ENCODE results near the gene ALDH4A1. TPM values are rescaled to one million over a fixed set of nuclear protein-coding genes. Genes with fewer than 3 reads are reported as not detected.
"Not testable (repeated sequence)": the region's sequence is repeated elsewhere in the genome, so short reads cannot be mapped to it uniquely, and the experiment has no call there.

ALDH4A1 gene
- total and polyA plus RNA-seq, 2 of the 4 experiments (the other 2 are of a cell fraction): 8.6 to 21.1 TPM

DNA sequence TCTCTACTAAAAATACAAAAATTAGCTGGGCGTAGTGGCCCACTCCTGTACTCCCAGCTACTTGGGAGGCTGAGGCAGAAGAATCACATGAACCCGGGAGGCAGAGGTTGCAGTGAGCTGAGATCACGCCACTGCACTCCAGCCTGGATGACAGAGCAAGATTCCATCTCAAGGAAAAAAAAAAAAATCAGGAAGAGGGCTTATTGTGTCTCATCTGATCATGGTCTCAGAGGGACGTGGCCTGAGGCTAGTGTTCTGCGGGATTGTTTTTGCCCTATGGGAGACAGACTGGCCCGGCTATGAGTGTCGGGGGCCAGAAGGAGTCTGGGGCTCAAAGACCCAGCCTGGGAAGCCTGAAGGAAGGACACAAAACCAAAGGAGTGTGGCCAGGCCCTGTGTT is 10.5 kb downstream of the ALDH4A1 start:
- H3K9ac ChIP-seq (ENCODE audit: low read depth, low read length); H3K14ac ChIP-seq (replicated peaks; ENCODE audit: low read depth, low read length); H2AK5ac ChIP-seq (ENCODE audit: low read depth, low read length); H3K23ac ChIP-seq (ENCODE audit: low read depth, low read length); dilution Hi-C loops (cut with HindIII; ENCODE audit: low sequenced_read_pairs, unreplicated experiment); intact Hi-C loops (cut with micrococcal nuclease); ATAC-seq (ENCODE audit: low read depth); H2BK5ac ChIP-seq (ENCODE audit: low read depth, low read length, poor library complexity, severe bottlenecking); H3K4me1 ChIP-seq (ENCODE audit: control insufficient read depth, insufficient read depth, low read length); H2AK9ac ChIP-seq (replicated peaks; ENCODE audit: low read depth, low read length, poor library complexity); H3K36me3 ChIP-seq (ENCODE audit: control insufficient read depth, insufficient read depth, low read length); H3K27ac ChIP-seq (ENCODE audit: insufficient read depth, low read length); H2BK20ac ChIP-seq (ENCODE audit: low read depth, low read length); H3K9me3 ChIP-seq (ENCODE audit: control insufficient read depth, insufficient read depth, low read length); H3K4me3 ChIP-seq (ENCODE audit: insufficient read depth, low read depth, low read length); H4K20me1 ChIP-seq (ENCODE audit: insufficient read depth, low read length); BruUV-seq (replicated peaks); in situ Hi-C loops (cut with MboI; ENCODE audit: low sequenced_read_pairs); H3K9me1 ChIP-seq (ENCODE audit: insufficient read depth, low read length); H2BK15ac ChIP-seq (ENCODE audit: low read depth, low read length); H3K56ac ChIP-seq (ENCODE audit: extremely low read depth, insufficient read depth, low read length); CTCF ChIA-PET; POLR2A ChIA-PET (ENCODE audit: unreplicated experiment); H4K91ac ChIP-seq (ENCODE audit: insufficient read depth, low read depth, low read length); H4K5ac ChIP-seq (ENCODE audit: low read depth, low read length); H3K18ac ChIP-seq (ENCODE audit: low read depth, low read length); H4K8ac ChIP-seq (ENCODE audit: low read depth in 2 of 2, low read length in 2 of 2); H2AFZ ChIP-seq (replicated peaks; ENCODE audit: low read length, poor library complexity); H2BK120ac ChIP-seq (ENCODE audit: low read depth, low read length); H3K4me2 ChIP-seq (ENCODE audit: low read depth, low read length); H3K27me3 ChIP-seq (ENCODE audit: control insufficient read depth, insufficient read depth, low read length); DNase-seq; H3K4ac ChIP-seq (ENCODE audit: low read depth, low read length): not testable (repeated sequence)
- 83% methylated on average over 2 of the region's 7 CpGs; no CpG with 5 or more reads in 1 of the 2 experiments for WGBS, 2 experiments (ENCODE audit: extremely low coverage in 2 of 2, insufficient read length in 1 of 2)
- H3K79me1 ChIP-seq (ENCODE audit: low read depth in 1 of 2, low read length in 2 of 2): peaks cover 4 to 13% of the 10 kb centered on the region in 2 experiments; a peak in 2 of 4 replicates
